Activated naive CD4-positive, alpha-beta T cell treated with anti-CD3 and anti-CD28 coated beads for 36 hours (primary cell): ENCODE results near the gene SNX13. TPM values are rescaled to one million over a fixed set of nuclear protein-coding genes. Genes with fewer than 3 reads are reported as not detected.
"Not testable (repeated sequence)": the region's sequence is repeated elsewhere in the genome, so short reads cannot be mapped to it uniquely, and the experiment has no call there.

Experiments used
- CTCF ChIA-PET: fragments of 350-600 bp; sonication (Branson Sonifier 250); formaldehyde crosslinking; loops from one replicate; lab custom pipeline; 2021; ENCODE audit warnings: antibody characterized with exemption; lab: Charles Lee
- DNase-seq: peaks from one replicate; pipeline ENCODE4 v3.0.0-alpha.2; 2020
- H3K27ac Mint-ChIP-seq: one replicate; pipeline ENCODE4 v1.8.0; 2021; ENCODE audit warnings: mild to moderate bottlenecking, mixed read lengths
- H3K27me3 Mint-ChIP-seq: one replicate; pipeline ENCODE4 v1.8.0; 2021; ENCODE audit warnings: low read depth, mixed read lengths
- H3K36me3 Mint-ChIP-seq: one replicate; pipeline ENCODE4 v1.8.0; 2021; ENCODE audit warnings: low read depth, mixed read lengths
- H3K4me1 Mint-ChIP-seq: one replicate; pipeline ENCODE4 v1.8.0; 2021; ENCODE audit warnings: low read depth, mixed read lengths
- H3K4me3 Mint-ChIP-seq: one replicate; pipeline ENCODE4 v1.8.0; 2021; ENCODE audit warnings: mild to moderate bottlenecking, moderate library complexity, mixed read lengths
- H3K9me3 Mint-ChIP-seq: one replicate; pipeline ENCODE4 v1.8.0; 2021; ENCODE audit warnings: mixed read lengths
- intact Hi-C: fragments of 100-400 bp; cut with micrococcal nuclease; formaldehyde crosslinking; loops from one replicate; pipeline ENCODE4 v1.15.1; 2023
- total RNA-seq, 2 experiments: library from RNA; stranded (reverse); gene quantifications; one replicate each; pipeline ENCODE4 v1.2.3, GENCODE V29; 2021

Gene SNX13
- total RNA-seq, 2 experiments from 2014 or later, result 19.5 to 20.3 TPM

DNA sequence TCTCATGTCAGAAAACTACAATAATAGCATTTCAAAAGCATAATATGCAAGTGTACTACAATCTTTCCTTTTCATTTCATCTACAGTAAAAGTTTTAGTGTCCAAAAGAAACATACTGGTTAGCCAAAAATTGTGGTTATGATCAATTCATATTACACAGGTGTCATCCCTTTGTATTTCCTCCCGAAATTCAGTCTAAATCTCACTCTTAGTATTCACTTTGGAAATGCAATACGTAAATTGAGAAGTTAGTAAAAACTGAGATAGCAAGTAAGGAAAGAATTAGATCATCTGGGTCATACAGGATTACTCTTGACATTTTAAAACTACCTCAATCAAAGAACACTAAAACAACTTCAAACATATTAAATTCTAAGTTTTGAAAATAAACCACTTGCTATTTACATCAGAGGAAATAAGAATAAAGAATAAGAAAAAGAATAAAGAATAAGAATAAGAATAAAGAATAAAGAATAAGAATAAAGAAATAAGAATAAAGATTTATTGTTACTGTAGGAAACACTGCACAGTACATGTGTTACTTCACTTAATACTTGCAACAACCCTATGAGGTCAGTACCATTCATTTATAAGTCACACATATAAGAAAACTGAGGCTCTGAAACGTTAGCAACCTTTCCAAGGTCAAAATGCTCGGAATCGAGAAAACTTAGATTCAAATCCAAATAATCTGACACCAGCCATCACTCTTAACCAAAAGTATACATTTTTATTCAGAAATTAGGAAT lies 10.5 kb downstream of the SNX13 start:
- no peak overlapping the region for H3K27ac Mint-ChIP-seq
- H3K27me3 Mint-ChIP-seq, result no peaks in the 10 kb centered on the region
- intact Hi-C loops, result loop anchor here (1.0 to 2.0 kb wide), 2 partner anchors 7 to 19 kb away; no protein-coding TSS in a partner anchor
- CTCF ChIA-PET, result no interaction called here
- no peak overlapping the region for H3K4me3 Mint-ChIP-seq
- no peaks in the 10 kb centered on the region for H3K36me3 Mint-ChIP-seq
- DNase-seq, result no peak
- no peaks in the 10 kb centered on the region for H3K9me3 Mint-ChIP-seq
- H3K4me1 Mint-ChIP-seq, result peaks cover 66% of the 10 kb centered on the region

DNA sequence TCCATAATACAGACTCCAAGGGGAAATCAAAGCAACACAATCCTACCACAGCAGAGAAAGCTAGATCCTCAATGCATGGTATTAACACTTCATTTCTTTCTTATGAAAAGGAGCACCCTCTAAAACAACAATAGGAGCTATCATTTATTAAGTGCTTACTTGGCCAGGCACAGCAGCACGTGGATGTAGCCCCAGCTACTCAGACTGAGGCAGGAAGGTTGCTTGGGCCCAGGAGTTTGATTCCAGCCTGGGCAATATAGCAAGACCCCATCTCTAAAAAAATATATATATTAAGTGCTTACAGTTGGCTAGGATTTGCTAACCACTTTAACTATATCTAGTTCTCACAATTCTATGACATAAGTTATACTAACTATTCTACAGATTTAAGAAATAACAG lies 12.2 kb downstream of the SNX13 start:
- no peak for DNase-seq
- Mint-ChIP-seq H3K27me3 (no peaks in the 10 kb centered on the region), H3K4me1 (peaks cover 60% of the 10 kb centered on the region), H3K27ac (no peak overlapping the region), H3K36me3 (no peaks in the 10 kb centered on the region), H3K9me3 (no peaks in the 10 kb centered on the region), H3K4me3 (no peak overlapping the region)
- CTCF ChIA-PET, result interaction anchor here (0.6 kb wide), 1 partner anchor 425 kb away, joined by 5 read pairs; no protein-coding TSS in a partner anchor
- intact Hi-C loops, result loop anchor here (2.0 kb wide), 1 partner anchor 17 kb away; no protein-coding TSS in a partner anchor

GRCh38 chr7:17921857-17922416 lies 18.4 kb downstream of the SNX13 start:
- Mint-ChIP-seq H3K27ac (no peak overlapping the region), H3K9me3 (peaks cover 14% of the 10 kb centered on the region), H3K4me3 (no peak overlapping the region), H3K4me1 (peaks cover 41% of the 10 kb centered on the region), H3K27me3 (no peaks in the 10 kb centered on the region), H3K36me3 (peaks cover 15% of the 10 kb centered on the region)
- intact Hi-C loops, result no loop called here
- CTCF ChIA-PET, result no interaction called here
- DNase-seq, result no peak

- Mint-ChIP-seq H3K4me1 (peaks cover 38% of the 10 kb centered on the region), H3K9me3 (peaks cover 14% of the 10 kb centered on the region), H3K4me3 (no peak overlapping the region), H3K36me3 (peaks cover 15% of the 10 kb centered on the region), H3K27ac (no peak overlapping the region), H3K27me3 (no peaks in the 10 kb centered on the region)
- CTCF ChIA-PET, result no interaction called here
- DNase-seq, result no peak
- intact Hi-C loops, result loop anchor here (10.0 kb wide), 1 partner anchor 213 kb away; no protein-coding TSS in a partner anchor
Measured at GRCh38 chr7:17917842-17918241, 22.5 kb downstream of the SNX13 start.

- Mint-ChIP-seq H3K4me1 (peaks cover 35% of the 10 kb centered on the region), H3K9me3 (peaks cover 14% of the 10 kb centered on the region), H3K4me3 (no peak overlapping the region), H3K27ac (no peak overlapping the region), H3K36me3 (peaks cover 15% of the 10 kb centered on the region), H3K27me3 (no peaks in the 10 kb centered on the region)
- DNase-seq, result no peak
- CTCF ChIA-PET, result no interaction called here
- intact Hi-C loops, result loop anchor here (10.0 kb wide), 1 partner anchor 212 kb away; no protein-coding TSS in a partner anchor
Measured at GRCh38 chr7:17916786-17917185, 23.5 kb downstream of the SNX13 start.

- H3K36me3 Mint-ChIP-seq, result peaks cover 17% of the 10 kb centered on the region
- CTCF ChIA-PET, result no interaction called here
- DNase-seq, result no peak
- H3K9me3 Mint-ChIP-seq, result peaks cover 14% of the 10 kb centered on the region
- no peaks in the 10 kb centered on the region for H3K27me3 Mint-ChIP-seq
- no peak overlapping the region for H3K27ac Mint-ChIP-seq
- H3K4me1 Mint-ChIP-seq, result peaks cover 28% of the 10 kb centered on the region
- intact Hi-C loops, result loop anchor here (10.0 kb wide), 1 partner anchor 211 kb away; no protein-coding TSS in a partner anchor
- H3K4me3 Mint-ChIP-seq, result no peak overlapping the region
Measured at GRCh38 chr7:17915796-17916195, 24.5 kb downstream of the SNX13 start.

- intact Hi-C loops, result loop anchor here (10.0 kb wide), 1 partner anchor 210 kb away; no protein-coding TSS in a partner anchor
- Mint-ChIP-seq H3K4me1 (peaks cover 32% of the 10 kb centered on the region), H3K27ac (no peak overlapping the region), H3K27me3 (no peaks in the 10 kb centered on the region), H3K4me3 (no peak overlapping the region), H3K36me3 (peaks cover 24% of the 10 kb centered on the region), H3K9me3 (peaks cover 17% of the 10 kb centered on the region)
- no peak for DNase-seq
- CTCF ChIA-PET, result no interaction called here
Measured at GRCh38 chr7:17915168-17915567, 25.1 kb downstream of the SNX13 start.

GRCh38 chr7:17913250-17913649 lies 27.0 kb downstream of the SNX13 start:
- H3K36me3 Mint-ChIP-seq, result peaks cover 18% of the 10 kb centered on the region

DNA sequence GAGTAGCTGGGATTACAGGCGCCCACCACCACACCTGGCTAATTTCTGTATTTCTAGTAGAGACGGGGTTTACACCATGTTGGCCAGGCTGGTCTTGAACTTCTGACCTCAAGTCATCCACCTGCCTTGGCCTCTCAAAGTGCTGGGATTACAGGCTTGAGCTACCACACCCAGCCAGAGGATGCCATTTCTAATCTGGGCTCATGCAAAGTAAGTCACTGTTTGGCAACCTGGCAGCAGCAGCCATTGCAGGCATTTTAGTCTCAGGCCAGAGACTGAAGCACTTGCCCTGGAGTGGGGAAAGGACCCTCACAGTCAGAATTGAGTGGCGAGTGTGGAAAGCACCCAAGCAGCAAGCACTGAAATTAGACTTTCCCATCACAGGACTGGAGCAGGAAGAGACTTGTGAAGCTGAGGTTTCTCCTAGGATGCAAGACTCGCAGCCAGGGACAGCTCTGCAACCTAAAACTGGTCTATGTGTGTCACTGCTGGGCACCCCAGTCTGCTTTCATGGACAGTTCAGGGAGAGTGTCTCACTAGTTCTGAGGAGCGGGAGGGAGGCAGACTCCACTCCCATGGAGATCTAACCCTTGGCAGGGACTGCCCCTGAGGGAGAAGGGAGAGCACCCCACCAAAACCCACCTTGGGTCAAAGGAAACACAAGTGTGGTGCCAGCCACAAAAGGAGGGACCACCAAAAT lies 27.6 kb downstream of the SNX13 start:
- no peaks in the 10 kb centered on the region for H3K27me3 Mint-ChIP-seq
- intact Hi-C loops, result loop anchor here (10.0 kb wide), 1 partner anchor 208 kb away; no protein-coding TSS in a partner anchor
- H3K27ac Mint-ChIP-seq, result no peak overlapping the region
- DNase-seq, result no peak
- H3K4me3 Mint-ChIP-seq, result no peak overlapping the region
- H3K36me3 Mint-ChIP-seq, result peaks cover 20% of the 10 kb centered on the region
- H3K9me3 Mint-ChIP-seq, result peaks cover 9% of the 10 kb centered on the region
- peaks cover 40% of the 10 kb centered on the region for H3K4me1 Mint-ChIP-seq
- CTCF ChIA-PET, result no interaction called here

More at GRCh38 chr7:17913250-17913649, 27.0 kb downstream of the SNX13 start:
- Mint-ChIP-seq H3K4me1 (peaks cover 35% of the 10 kb centered on the region), H3K9me3 (peaks cover 14% of the 10 kb centered on the region), H3K4me3 (no peak overlapping the region), H3K27ac (no peak overlapping the region), H3K27me3 (no peaks in the 10 kb centered on the region)
- intact Hi-C loops, result loop anchor here (10.0 kb wide), 1 partner anchor 208 kb away; no protein-coding TSS in a partner anchor
- no peak for DNase-seq
- CTCF ChIA-PET, result interaction anchor here (0.6 kb wide), 1 partner anchor 66 kb away, joined by 3 read pairs; no protein-coding TSS in a partner anchor

- Mint-ChIP-seq H3K27me3 (no peaks in the 10 kb centered on the region), H3K9me3 (peaks cover 8% of the 10 kb centered on the region), H3K27ac (no peak overlapping the region), H3K4me1 (peaks cover 42% of the 10 kb centered on the region), H3K36me3 (peaks cover 23% of the 10 kb centered on the region), H3K4me3 (no peak overlapping the region)
- CTCF ChIA-PET, result no interaction called here
- DNase-seq, result no peak
- intact Hi-C loops, result loop anchor here (10.0 kb wide), 1 partner anchor 207 kb away; no protein-coding TSS in a partner anchor
Measured at GRCh38 chr7:17912050-17912449, 28.2 kb downstream of the SNX13 start.

DNA sequence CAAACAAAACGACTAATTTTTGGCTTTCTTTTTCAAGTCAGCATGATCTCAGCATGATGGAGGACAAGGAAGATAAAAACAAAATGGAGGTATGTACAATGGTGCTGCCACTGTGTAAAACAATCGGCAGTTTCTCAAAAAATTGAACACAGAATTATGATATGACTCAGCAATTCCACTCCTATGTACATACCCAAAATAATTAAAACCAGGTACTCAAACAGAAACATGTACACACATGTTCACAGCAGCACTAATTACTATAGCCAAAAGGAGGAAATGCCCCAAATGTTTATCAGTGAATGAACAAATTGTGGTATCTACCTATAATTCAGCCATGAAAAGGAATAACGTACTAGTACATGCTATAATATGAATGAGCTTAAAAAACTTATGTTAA lies 29.9 kb downstream of the SNX13 start:
- intact Hi-C loops, result loop anchor here (2.0 to 10.0 kb wide), 2 partner anchors 18 to 206 kb away; no protein-coding TSS in a partner anchor
- no peaks in the 10 kb centered on the region for H3K27me3 Mint-ChIP-seq
- H3K36me3 Mint-ChIP-seq, result peaks cover 25% of the 10 kb centered on the region
- no peak overlapping the region for H3K4me3 Mint-ChIP-seq
- no peak for DNase-seq
- CTCF ChIA-PET, result no interaction called here
- no peak overlapping the region for H3K27ac Mint-ChIP-seq
- H3K9me3 Mint-ChIP-seq, result peaks cover 8% of the 10 kb centered on the region
- peaks cover 47% of the 10 kb centered on the region for H3K4me1 Mint-ChIP-seq

DNA sequence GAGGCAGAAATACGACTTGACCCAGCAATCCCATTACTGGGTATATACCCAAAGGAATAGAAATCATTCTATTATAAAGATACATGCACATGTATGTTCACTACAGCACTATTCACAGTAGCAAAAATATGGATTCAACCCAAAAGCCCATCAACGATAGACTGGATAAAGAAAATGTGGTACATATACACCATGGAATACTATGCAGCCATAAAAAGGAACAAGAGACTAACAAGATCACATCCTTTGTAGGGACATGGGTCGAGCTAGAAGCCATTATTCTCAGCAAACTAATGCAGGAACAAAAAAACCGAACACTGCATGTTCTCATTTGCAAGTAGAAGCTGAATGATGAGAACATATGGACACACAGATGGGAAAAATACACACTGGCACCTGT lies 31.0 kb downstream of the SNX13 start:
- intact Hi-C loops, DNase-seq, H3K4me3 Mint-ChIP-seq, H3K27ac Mint-ChIP-seq, H3K9me3 Mint-ChIP-seq, CTCF ChIA-PET, H3K27me3 Mint-ChIP-seq: not testable (repeated sequence)
- peaks cover 44% of the 10 kb centered on the region for H3K4me1 Mint-ChIP-seq
- peaks cover 25% of the 10 kb centered on the region for H3K36me3 Mint-ChIP-seq
